ENCODE measurements around the gene ACE2.

GRCh38 chrX:15616531-15616930, 15.8 kb upstream of the ACE2 start:
- TF ChIP-seq CTCF (conservative IDR thresholded peaks at IDR 0.05; ENCODE audit: low read length) (no peak), EZH2phosphoT487 (IDR thresholded peaks at IDR 0.05; ENCODE audit: borderline replicate concordance, low read depth, low read length) (no peak)

Data from OCI-LY7 (cell line).